H1 (cell line): ENCODE measurements around the gene CHN2.

Experiments used
- CEBPB ChIP-seq: IDR thresholded peaks from 2 replicates; pipeline ENCODE4 v1.6.1; 2012; ENCODE audit warnings: low read depth, low read length
- CREB1 ChIP-seq: IDR thresholded peaks from 2 replicates; pipeline ENCODE4 v1.6.1; 2012; ENCODE audit warnings: inconsistent platforms
- CTCF ChIP-seq, 3 experiments: IDR thresholded peaks; 1 replicate in 2 of 3; 2 replicates in 1 of 3; pipeline versions ENCODE4 v1.5.1 to v1.6.1; 2011; ENCODE audit warnings: low read length in 3 of 3, mild to moderate bottlenecking in 3 of 3, inconsistent platforms in 2 of 3, low read depth in 1 of 3, moderate library complexity in 1 of 3; ENCODE audit not compliant: insufficient read depth in 1 of 3; ENCODE audit errors: control extremely low read depth in 1 of 3
- EZH2 ChIP-seq: fragments of 200-600 bp; sonication (generic); IDR thresholded peaks from 2 replicates; pipeline ENCODE4 v1.7.1; 2012; ENCODE audit warnings: low read depth, mild to moderate bottlenecking, moderate library complexity, low read length, inconsistent platforms; ENCODE audit not compliant: severe bottlenecking
- HDAC2 ChIP-seq, 2 experiments: fragments of 300-600 bp in 1 of 2; sonication (generic) in 1 of 2; IDR thresholded peaks; 2 replicates each; pipeline ENCODE4 v1.6.1; 2011 to 2012; ENCODE audit warnings: low read depth in 2 of 2, low read length in 2 of 2, mild to moderate bottlenecking in 2 of 2, moderate library complexity in 2 of 2, borderline replicate concordance in 1 of 2, inconsistent platforms in 1 of 2
- KDM4A ChIP-seq: IDR thresholded peaks from one replicate; pipeline ENCODE4 v1.7.1; 2012; ENCODE audit warnings: low read depth, mild to moderate bottlenecking, moderate library complexity, low read length, inconsistent platforms; ENCODE audit not compliant: severe bottlenecking
- NRF1 ChIP-seq: IDR thresholded peaks from 2 replicates; pipeline ENCODE4 v1.6.1; 2011; ENCODE audit warnings: mild to moderate bottlenecking, low read depth, low read length, improper control_type of control experiment
- PHF8 ChIP-seq: fragments of 200-600 bp; sonication (generic); conservative IDR thresholded peaks from 2 replicates; pipeline ENCODE4 v1.7.1; 2012; ENCODE audit warnings: low read depth, mild to moderate bottlenecking, inconsistent platforms, low read length, moderate library complexity
- POLR2A ChIP-seq, 2 experiments: IDR thresholded peaks; 1 replicate in 1 of 2; 2 replicates in 1 of 2; pipeline ENCODE4 v1.6.1; 2011; ENCODE audit warnings: low read depth in 2 of 2, low read length in 2 of 2, mild to moderate bottlenecking in 2 of 2; ENCODE audit errors: control extremely low read depth in 1 of 2
- SIX5 ChIP-seq: IDR thresholded peaks from 2 replicates; pipeline ENCODE4 v1.6.1; 2011; ENCODE audit warnings: mild to moderate bottlenecking, low read depth, low read length
- YY1 ChIP-seq: IDR thresholded peaks from 2 replicates; pipeline ENCODE4 v1.6.1; 2011; ENCODE audit warnings: low read depth, mild to moderate bottlenecking, low read length
- TF ChIP-seq, protein P1 (sequence below): IDR thresholded peaks from 2 replicates; pipeline ENCODE4 v1.6.1; 2011; ENCODE audit warnings: low read length, improper control_type of control experiment

DNA sequence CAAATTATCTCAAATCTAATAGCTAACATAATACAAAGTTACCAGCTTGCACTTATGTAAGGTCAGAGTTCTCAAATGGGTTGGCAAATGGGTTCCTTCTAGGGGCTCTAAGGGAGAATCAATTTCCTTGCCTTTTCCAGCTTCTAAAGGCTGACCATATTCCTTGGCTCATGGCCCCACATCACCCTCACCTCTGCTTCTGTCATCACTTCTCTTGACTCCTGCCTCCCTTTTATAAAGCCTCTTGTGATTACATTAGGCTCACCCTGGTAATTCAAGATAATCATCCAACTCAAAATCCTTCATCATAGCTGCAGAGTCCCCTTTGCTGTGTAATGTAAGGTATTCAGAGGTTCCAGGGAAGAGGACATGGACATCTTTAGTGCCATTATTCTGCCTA lies 42.1 kb downstream of the CHN2 start:
- no peak for TF ChIP-seq CTCF (IDR thresholded peaks at IDR 0.05; ENCODE audit: control extremely low read depth in 1 of 3, insufficient read depth in 1 of 3, low read depth in 1 of 3, low read length in 3 of 3)
- no peak for TF ChIP-seq EZH2
- TF ChIP-seq KDM4A: no peak
- no peak for TF ChIP-seq YY1
- TF ChIP-seq NRF1: no peak
- no peak for TF ChIP-seq PHF8
- TF ChIP-seq POLR2A (IDR thresholded peaks at IDR 0.05; ENCODE audit: control extremely low read depth in 1 of 2, low read depth in 2 of 2, low read length in 2 of 2): no peak
- TF ChIP-seq, protein P1, sequence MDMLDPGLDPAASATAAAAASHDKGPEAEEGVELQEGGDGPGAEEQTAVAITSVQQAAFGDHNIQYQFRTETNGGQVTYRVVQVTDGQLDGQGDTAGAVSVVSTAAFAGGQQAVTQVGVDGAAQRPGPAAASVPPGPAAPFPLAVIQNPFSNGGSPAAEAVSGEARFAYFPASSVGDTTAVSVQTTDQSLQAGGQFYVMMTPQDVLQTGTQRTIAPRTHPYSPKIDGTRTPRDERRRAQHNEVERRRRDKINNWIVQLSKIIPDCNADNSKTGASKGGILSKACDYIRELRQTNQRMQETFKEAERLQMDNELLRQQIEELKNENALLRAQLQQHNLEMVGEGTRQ: no peak
- no peak for TF ChIP-seq HDAC2 (IDR thresholded peaks at IDR 0.05; ENCODE audit: borderline replicate concordance in 1 of 2, low read depth in 2 of 2, low read length in 2 of 2)
- TF ChIP-seq SIX5: no peak
- TF ChIP-seq CEBPB: no peak
- no peak for TF ChIP-seq CREB1
